HEK293 (cell line): ENCODE data around the gene FES.

Source experiments
- GLIS2 ChIP-seq: fragments of 450-650 bp; formaldehyde crosslinking; IDR thresholded peaks from 2 replicates; pipeline ENCODE4 v1.5.1; 2016; ENCODE audit warnings: missing biosample characterization, missing genetic modification characterization
- KLF8 ChIP-seq: fragments of 450-650 bp; formaldehyde crosslinking; IDR thresholded peaks from 2 replicates; pipeline ENCODE4 v1.5.1; 2016; ENCODE audit warnings: missing biosample characterization, missing genetic modification characterization
- MYNN ChIP-seq: fragments of 450-650 bp; formaldehyde crosslinking; IDR thresholded peaks from 2 replicates; pipeline ENCODE4 v1.5.1; 2016; ENCODE audit warnings: missing biosample characterization, missing genetic modification characterization, borderline replicate concordance
- OSR2 ChIP-seq: fragments of 450-650 bp; formaldehyde crosslinking; IDR thresholded peaks from 2 replicates; pipeline ENCODE4 v1.5.1; 2016; ENCODE audit warnings: missing biosample characterization, missing genetic modification characterization
- SP7 ChIP-seq: fragments of 450-650 bp; formaldehyde crosslinking; IDR thresholded peaks from 2 replicates; pipeline ENCODE4 v1.5.1; 2016; ENCODE audit warnings: missing biosample characterization, missing genetic modification characterization
- ZFP41 ChIP-seq: fragments of 450-650 bp; formaldehyde crosslinking; IDR thresholded peaks from 2 replicates; pipeline ENCODE4 v1.5.1; 2016; ENCODE audit warnings: missing biosample characterization, missing genetic modification characterization, borderline replicate concordance
- ZNF140 ChIP-seq: fragments of 450-650 bp; formaldehyde crosslinking; IDR thresholded peaks from 2 replicates; pipeline ENCODE4 v1.5.1; 2016; ENCODE audit warnings: missing biosample characterization, missing genetic modification characterization
- ZNF19 ChIP-seq: fragments of 450-650 bp; formaldehyde crosslinking; IDR thresholded peaks from 2 replicates; pipeline ENCODE4; 2016; ENCODE audit warnings: missing biosample characterization, missing genetic modification characterization, low read depth
- ZNF23 ChIP-seq: fragments of 450-650 bp; formaldehyde crosslinking; IDR thresholded peaks from 2 replicates; pipeline ENCODE4 v1.5.1; 2016; ENCODE audit warnings: missing biosample characterization, missing genetic modification characterization, borderline replicate concordance
- ZNF391 ChIP-seq: fragments of 450-650 bp; formaldehyde crosslinking; IDR thresholded peaks from 2 replicates; pipeline ENCODE4 v1.5.1; 2016; ENCODE audit warnings: low read depth, missing biosample characterization, missing genetic modification characterization, borderline replicate concordance
- ZNF416 ChIP-seq: fragments of 450-650 bp; formaldehyde crosslinking; IDR thresholded peaks from 2 replicates; pipeline ENCODE4 v1.5.1; 2016; ENCODE audit warnings: missing biosample characterization, missing genetic modification characterization
- ZNF660 ChIP-seq: fragments of 450-650 bp; IDR thresholded peaks from 2 replicates; pipeline ENCODE4 v1.5.1; 2018; ENCODE audit warnings: missing biosample characterization, mild to moderate bottlenecking, missing genetic modification characterization
- ZNF792 ChIP-seq: fragments of 450-650 bp; formaldehyde crosslinking; IDR thresholded peaks from 2 replicates; pipeline ENCODE4 v1.5.1; 2016; ENCODE audit warnings: missing biosample characterization, missing genetic modification characterization
- TF ChIP-seq, protein P1 (sequence below): fragments of 450-650 bp; formaldehyde crosslinking; IDR thresholded peaks from 2 replicates; pipeline ENCODE4 v1.5.1; 2017; ENCODE audit warnings: missing biosample characterization, missing genetic modification characterization
- TF ChIP-seq, protein P2 (sequence below): fragments of 450-650 bp; formaldehyde crosslinking; IDR thresholded peaks from 2 replicates; pipeline ENCODE4 v1.5.1; 2016; ENCODE audit warnings: missing biosample characterization, missing genetic modification characterization
- TF ChIP-seq, protein P3 (sequence below): fragments of 450-650 bp; formaldehyde crosslinking; IDR thresholded peaks from 2 replicates; pipeline ENCODE4 v1.5.1; 2016; ENCODE audit warnings: missing biosample characterization, missing genetic modification characterization
- TF ChIP-seq, protein P4 (sequence below): fragments of 450-650 bp; formaldehyde crosslinking; IDR thresholded peaks from 2 replicates; pipeline ENCODE4 v1.5.1; 2016; ENCODE audit warnings: missing biosample characterization, missing genetic modification characterization
- TF ChIP-seq, protein P5 (sequence below): fragments of 450-650 bp; IDR thresholded peaks from 2 replicates; pipeline ENCODE4 v1.5.1; 2018; ENCODE audit warnings: missing biosample characterization, missing genetic modification characterization
- TF ChIP-seq, protein P6 (sequence below): fragments of 450-650 bp; formaldehyde crosslinking; IDR thresholded peaks from 2 replicates; pipeline ENCODE4 v1.5.1; 2017; ENCODE audit warnings: missing biosample characterization, mild to moderate bottlenecking, missing genetic modification characterization, moderate library complexity
- TF ChIP-seq, protein P7 (sequence below): fragments of 450-650 bp; formaldehyde crosslinking; IDR thresholded peaks from 2 replicates; pipeline ENCODE4 v1.5.1; 2017; ENCODE audit warnings: missing biosample characterization, missing genetic modification characterization
- TF ChIP-seq, protein P8 (sequence below): fragments of 450-650 bp; formaldehyde crosslinking; IDR thresholded peaks from 2 replicates; pipeline ENCODE4 v1.5.1; 2016; ENCODE audit warnings: missing biosample characterization, missing genetic modification characterization

FES gene

DNA sequence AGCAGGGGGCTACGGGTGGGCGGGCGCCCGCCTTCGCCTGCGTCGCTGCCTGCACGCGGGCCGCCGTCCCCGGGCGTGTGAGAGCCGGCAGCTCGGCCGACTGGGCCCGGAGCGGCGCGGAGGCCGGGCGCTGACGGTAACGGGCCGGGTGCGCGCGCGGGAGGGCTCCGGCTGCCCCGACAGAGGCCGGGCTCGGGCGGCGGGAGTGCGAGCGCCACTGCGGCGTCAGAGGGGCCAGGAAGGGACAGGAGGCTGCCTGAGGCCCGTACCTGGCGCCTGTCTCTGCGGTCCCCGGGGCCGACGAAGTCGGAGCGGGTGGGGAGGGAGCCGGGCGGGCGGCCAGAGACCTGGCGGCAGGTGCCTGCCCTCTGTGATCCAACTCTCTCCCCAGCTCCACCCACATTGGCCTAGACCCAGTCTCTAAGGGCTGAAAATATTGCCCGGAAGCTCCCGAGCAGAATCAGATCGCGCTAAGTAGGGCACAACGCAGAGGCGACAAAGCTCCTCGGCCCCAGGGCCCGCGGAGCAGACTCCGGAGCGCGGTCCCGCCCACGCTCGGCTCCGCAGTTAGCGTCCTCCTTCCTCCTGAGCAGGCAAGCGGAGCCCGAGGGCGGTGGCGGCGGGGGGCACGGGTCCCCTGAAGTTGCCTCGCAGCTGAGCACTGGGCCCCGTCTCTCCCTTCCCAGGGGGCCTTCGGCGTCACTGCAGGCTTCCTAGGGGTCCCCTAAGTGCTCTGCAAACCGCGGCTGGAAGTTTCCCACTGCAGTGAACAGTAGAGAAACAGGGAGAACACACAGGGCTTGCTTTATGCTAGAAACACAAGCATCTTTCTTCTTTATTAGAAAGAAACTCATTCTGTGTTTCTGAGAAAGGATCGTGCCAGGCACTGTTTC is 18.8 kb downstream of the FES start, which contains the start of gene MAN2A2 (continued):
- TF ChIP-seq, protein P1, sequence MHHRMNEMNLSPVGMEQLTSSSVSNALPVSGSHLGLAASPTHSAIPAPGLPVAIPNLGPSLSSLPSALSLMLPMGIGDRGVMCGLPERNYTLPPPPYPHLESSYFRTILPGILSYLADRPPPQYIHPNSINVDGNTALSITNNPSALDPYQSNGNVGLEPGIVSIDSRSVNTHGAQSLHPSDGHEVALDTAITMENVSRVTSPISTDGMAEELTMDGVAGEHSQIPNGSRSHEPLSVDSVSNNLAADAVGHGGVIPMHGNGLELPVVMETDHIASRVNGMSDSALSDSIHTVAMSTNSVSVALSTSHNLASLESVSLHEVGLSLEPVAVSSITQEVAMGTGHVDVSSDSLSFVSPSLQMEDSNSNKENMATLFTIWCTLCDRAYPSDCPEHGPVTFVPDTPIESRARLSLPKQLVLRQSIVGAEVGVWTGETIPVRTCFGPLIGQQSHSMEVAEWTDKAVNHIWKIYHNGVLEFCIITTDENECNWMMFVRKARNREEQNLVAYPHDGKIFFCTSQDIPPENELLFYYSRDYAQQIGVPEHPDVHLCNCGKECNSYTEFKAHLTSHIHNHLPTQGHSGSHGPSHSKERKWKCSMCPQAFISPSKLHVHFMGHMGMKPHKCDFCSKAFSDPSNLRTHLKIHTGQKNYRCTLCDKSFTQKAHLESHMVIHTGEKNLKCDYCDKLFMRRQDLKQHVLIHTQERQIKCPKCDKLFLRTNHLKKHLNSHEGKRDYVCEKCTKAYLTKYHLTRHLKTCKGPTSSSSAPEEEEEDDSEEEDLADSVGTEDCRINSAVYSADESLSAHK (tag by site-specific recombination) = no peak
- TF ChIP-seq KLF8 (tag by site-specific recombination) = no peak
- TF ChIP-seq, protein P2, sequence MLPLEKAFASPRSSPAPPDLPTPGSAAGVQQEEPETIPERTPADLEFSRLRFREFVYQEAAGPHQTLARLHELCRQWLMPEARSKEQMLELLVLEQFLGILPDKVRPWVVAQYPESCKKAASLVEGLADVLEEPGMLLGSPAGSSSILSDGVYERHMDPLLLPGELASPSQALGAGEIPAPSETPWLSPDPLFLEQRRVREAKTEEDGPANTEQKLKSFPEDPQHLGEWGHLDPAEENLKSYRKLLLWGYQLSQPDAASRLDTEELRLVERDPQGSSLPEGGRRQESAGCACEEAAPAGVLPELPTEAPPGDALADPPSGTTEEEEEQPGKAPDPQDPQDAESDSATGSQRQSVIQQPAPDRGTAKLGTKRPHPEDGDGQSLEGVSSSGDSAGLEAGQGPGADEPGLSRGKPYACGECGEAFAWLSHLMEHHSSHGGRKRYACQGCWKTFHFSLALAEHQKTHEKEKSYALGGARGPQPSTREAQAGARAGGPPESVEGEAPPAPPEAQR (tag by site-specific recombination) = no peak
- TF ChIP-seq, protein P3, sequence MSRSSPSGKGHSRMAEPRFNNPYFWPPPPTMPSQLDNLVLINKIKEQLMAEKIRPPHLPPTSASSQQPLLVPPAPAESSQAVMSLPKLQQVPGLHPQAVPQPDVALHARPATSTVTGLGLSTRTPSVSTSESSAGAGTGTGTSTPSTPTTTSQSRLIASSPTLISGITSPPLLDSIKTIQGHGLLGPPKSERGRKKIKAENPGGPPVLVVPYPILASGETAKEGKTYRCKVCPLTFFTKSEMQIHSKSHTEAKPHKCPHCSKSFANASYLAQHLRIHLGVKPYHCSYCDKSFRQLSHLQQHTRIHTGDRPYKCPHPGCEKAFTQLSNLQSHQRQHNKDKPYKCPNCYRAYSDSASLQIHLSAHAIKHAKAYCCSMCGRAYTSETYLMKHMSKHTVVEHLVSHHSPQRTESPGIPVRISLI (tag by site-specific recombination) = no peak
- peak; percentile 94 for TF ChIP-seq GLIS2 (tag by site-specific recombination)
- TF ChIP-seq ZNF660 = no peak; the same call in 1 of the 2 replicates
- TF ChIP-seq ZNF391 = no peak
- TF ChIP-seq ZNF792 (tag by site-specific recombination) = no peak
- TF ChIP-seq, protein P4, sequence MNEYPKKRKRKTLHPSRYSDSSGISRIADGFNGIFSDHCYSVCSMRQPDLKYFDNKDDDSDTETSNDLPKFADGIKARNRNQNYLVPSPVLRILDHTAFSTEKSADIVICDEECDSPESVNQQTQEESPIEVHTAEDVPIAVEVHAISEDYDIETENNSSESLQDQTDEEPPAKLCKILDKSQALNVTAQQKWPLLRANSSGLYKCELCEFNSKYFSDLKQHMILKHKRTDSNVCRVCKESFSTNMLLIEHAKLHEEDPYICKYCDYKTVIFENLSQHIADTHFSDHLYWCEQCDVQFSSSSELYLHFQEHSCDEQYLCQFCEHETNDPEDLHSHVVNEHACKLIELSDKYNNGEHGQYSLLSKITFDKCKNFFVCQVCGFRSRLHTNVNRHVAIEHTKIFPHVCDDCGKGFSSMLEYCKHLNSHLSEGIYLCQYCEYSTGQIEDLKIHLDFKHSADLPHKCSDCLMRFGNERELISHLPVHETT (tag by site-specific recombination) = 0 out of 2 replicates have a peak, but pooled peaks have one; percentile 30
- no peak for TF ChIP-seq ZNF416
- no peak for TF ChIP-seq ZNF140 (tag by site-specific recombination)
- TF ChIP-seq, protein P5, sequence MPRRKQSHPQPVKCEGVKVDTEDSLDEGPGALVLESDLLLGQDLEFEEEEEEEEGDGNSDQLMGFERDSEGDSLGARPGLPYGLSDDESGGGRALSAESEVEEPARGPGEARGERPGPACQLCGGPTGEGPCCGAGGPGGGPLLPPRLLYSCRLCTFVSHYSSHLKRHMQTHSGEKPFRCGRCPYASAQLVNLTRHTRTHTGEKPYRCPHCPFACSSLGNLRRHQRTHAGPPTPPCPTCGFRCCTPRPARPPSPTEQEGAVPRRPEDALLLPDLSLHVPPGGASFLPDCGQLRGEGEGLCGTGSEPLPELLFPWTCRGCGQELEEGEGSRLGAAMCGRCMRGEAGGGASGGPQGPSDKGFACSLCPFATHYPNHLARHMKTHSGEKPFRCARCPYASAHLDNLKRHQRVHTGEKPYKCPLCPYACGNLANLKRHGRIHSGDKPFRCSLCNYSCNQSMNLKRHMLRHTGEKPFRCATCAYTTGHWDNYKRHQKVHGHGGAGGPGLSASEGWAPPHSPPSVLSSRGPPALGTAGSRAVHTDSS (tag by site-specific recombination) = no peak
- TF ChIP-seq, protein P6, sequence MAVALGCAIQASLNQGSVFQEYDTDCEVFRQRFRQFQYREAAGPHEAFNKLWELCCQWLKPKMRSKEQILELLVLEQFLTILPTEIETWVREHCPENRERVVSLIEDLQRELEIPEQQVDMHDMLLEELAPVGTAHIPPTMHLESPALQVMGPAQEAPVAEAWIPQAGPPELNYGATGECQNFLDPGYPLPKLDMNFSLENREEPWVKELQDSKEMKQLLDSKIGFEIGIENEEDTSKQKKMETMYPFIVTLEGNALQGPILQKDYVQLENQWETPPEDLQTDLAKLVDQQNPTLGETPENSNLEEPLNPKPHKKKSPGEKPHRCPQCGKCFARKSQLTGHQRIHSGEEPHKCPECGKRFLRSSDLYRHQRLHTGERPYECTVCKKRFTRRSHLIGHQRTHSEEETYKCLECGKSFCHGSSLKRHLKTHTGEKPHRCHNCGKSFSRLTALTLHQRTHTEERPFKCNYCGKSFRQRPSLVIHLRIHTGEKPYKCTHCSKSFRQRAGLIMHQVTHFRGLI (tag by site-specific recombination) = no peak
- peak; percentile 24; the same call in 1 of the 2 replicates for TF ChIP-seq SP7
- no peak for TF ChIP-seq OSR2 (tag by site-specific recombination)
- no peak for TF ChIP-seq ZNF23 (tag by site-specific recombination)
- TF ChIP-seq, protein P7, sequence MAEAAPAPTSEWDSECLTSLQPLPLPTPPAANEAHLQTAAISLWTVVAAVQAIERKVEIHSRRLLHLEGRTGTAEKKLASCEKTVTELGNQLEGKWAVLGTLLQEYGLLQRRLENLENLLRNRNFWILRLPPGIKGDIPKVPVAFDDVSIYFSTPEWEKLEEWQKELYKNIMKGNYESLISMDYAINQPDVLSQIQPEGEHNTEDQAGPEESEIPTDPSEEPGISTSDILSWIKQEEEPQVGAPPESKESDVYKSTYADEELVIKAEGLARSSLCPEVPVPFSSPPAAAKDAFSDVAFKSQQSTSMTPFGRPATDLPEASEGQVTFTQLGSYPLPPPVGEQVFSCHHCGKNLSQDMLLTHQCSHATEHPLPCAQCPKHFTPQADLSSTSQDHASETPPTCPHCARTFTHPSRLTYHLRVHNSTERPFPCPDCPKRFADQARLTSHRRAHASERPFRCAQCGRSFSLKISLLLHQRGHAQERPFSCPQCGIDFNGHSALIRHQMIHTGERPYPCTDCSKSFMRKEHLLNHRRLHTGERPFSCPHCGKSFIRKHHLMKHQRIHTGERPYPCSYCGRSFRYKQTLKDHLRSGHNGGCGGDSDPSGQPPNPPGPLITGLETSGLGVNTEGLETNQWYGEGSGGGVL (tag by site-specific recombination) = no peak
- no peak for TF ChIP-seq ZNF19 (tag by site-specific recombination)
- TF ChIP-seq, protein P8, sequence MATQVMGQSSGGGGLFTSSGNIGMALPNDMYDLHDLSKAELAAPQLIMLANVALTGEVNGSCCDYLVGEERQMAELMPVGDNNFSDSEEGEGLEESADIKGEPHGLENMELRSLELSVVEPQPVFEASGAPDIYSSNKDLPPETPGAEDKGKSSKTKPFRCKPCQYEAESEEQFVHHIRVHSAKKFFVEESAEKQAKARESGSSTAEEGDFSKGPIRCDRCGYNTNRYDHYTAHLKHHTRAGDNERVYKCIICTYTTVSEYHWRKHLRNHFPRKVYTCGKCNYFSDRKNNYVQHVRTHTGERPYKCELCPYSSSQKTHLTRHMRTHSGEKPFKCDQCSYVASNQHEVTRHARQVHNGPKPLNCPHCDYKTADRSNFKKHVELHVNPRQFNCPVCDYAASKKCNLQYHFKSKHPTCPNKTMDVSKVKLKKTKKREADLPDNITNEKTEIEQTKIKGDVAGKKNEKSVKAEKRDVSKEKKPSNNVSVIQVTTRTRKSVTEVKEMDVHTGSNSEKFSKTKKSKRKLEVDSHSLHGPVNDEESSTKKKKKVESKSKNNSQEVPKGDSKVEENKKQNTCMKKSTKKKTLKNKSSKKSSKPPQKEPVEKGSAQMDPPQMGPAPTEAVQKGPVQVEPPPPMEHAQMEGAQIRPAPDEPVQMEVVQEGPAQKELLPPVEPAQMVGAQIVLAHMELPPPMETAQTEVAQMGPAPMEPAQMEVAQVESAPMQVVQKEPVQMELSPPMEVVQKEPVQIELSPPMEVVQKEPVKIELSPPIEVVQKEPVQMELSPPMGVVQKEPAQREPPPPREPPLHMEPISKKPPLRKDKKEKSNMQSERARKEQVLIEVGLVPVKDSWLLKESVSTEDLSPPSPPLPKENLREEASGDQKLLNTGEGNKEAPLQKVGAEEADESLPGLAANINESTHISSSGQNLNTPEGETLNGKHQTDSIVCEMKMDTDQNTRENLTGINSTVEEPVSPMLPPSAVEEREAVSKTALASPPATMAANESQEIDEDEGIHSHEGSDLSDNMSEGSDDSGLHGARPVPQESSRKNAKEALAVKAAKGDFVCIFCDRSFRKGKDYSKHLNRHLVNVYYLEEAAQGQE (tag by site-specific recombination) = no peak
- no peak for TF ChIP-seq MYNN (tag by site-specific recombination)
- TF ChIP-seq ZFP41 (tag by site-specific recombination) = no peak
